HG03520 (cell line): ENCODE results near the gene OSBPL10.
"Not testable (repeated sequence)": the region's sequence is repeated elsewhere in the genome, so short reads cannot be mapped to it uniquely, and the experiment has no call there.

ENCODE experiments used
- ATAC-seq: cut with Tn5 transposase; IDR thresholded peaks from one replicate; pipeline ENCODE4 v1.9.1; 2021; ENCODE audit warnings: mild to moderate bottlenecking, moderate library complexity; ENCODE audit not compliant: unreplicated experiment

Gene OSBPL10

GRCh38 chr3:31783851-31784250, 197.2 kb downstream of the OSBPL10 start:
- ATAC-seq = not testable (repeated sequence)

- ATAC-seq = not testable (repeated sequence)
Observed at GRCh38 chr3:31782306-31782705, 198.8 kb downstream of the OSBPL10 start.

GRCh38 chr3:31779514-31779913, 201.5 kb downstream of the OSBPL10 start:
- ATAC-seq = no peak

GRCh38 chr3:31777887-31778286, 203.2 kb downstream of the OSBPL10 start:
- ATAC-seq = no peak

- ATAC-seq = no peak
Observed at GRCh38 chr3:31777092-31777491, 204.0 kb downstream of the OSBPL10 start.

GRCh38 chr3:31776016-31776415, 205.0 kb downstream of the OSBPL10 start:
- ATAC-seq = no peak

GRCh38 chr3:31775383-31775782, 205.7 kb downstream of the OSBPL10 start:
- ATAC-seq = no peak

- no peak for ATAC-seq
Observed at GRCh38 chr3:31772758-31773473, 208.1 kb downstream of the OSBPL10 start.

GRCh38 chr3:31772272-31772671, 208.8 kb downstream of the OSBPL10 start:
- ATAC-seq = no peak

GRCh38 chr3:31770822-31771326, 210.2 kb downstream of the OSBPL10 start:
- no peak for ATAC-seq

GRCh38 chr3:31768479-31769125, 212.5 kb downstream of the OSBPL10 start:
- no peak for ATAC-seq

GRCh38 chr3:31767920-31768319, 213.1 kb downstream of the OSBPL10 start:
- ATAC-seq = no peak

GRCh38 chr3:31766669-31767068, 214.4 kb downstream of the OSBPL10 start:
- no peak for ATAC-seq

- no peak for ATAC-seq
Observed at GRCh38 chr3:31765871-31766270, 215.2 kb downstream of the OSBPL10 start.

- no peak for ATAC-seq
Observed at GRCh38 chr3:31763731-31764130, 217.3 kb downstream of the OSBPL10 start.

GRCh38 chr3:31762888-31763351, 218.1 kb downstream of the OSBPL10 start:
- ATAC-seq = no peak

GRCh38 chr3:31762097-31762764, 218.8 kb downstream of the OSBPL10 start:
- no peak for ATAC-seq

GRCh38 chr3:31760654-31761053, 220.4 kb downstream of the OSBPL10 start:
- no peak for ATAC-seq

- no peak for ATAC-seq
Observed at GRCh38 chr3:31758322-31758965, 222.6 kb downstream of the OSBPL10 start.

- ATAC-seq = no peak
Observed at GRCh38 chr3:31755926-31756658, 225.0 kb downstream of the OSBPL10 start.
